GM13976 (cell line): ENCODE measurements around the gene OR51B5.
"Not testable (repeated sequence)": the region's sequence is repeated elsewhere in the genome, so short reads cannot be mapped to it uniquely, and the experiment has no call there.

Experiments
- DNase-seq: peaks from one replicate; pipeline ENCODE4 v3.0.0; 2012; ENCODE audit warnings: low spot score
- in situ Hi-C: fragments of 300-500 bp; cut with MboI; formaldehyde crosslinking; loops from one replicate; pipeline ENCODE4 v1.12.0; 2022; ENCODE audit warnings: low sequenced_read_pairs, mixed read lengths, inconsistent platforms; ENCODE audit not compliant: unreplicated experiment
- TF ChIP-seq, protein P1 (sequence below): IDR thresholded peaks from 2 replicates; pipeline ENCODE4 v1.5.1; 2012; ENCODE audit warnings: borderline replicate concordance, mild to moderate bottlenecking; ENCODE audit not compliant: insufficient read depth; ENCODE audit errors: extremely low read depth, missing control alignments, control extremely low read depth

OR51B5 gene

DNA sequence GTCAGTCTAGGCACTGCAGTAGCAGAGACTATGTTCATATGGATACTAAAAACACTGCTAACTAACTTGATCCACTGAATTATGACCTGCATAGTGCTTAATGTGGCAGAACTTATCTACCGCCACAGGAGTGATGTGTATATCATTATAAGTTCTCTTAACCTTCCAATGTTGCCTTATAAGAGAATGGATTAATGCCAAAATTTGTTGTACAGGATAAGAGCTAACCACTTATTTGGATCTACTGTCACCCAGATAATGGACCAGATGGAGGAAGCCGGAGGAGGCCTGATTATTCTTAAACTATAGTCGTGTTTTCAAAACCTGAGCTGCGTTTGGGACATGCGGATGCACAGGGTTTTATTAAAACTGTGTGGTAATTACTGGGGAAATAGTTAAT lies 39.7 kb downstream of the OR51B5 start:
- no peak for DNase-seq
- in situ Hi-C loops: no loop called here
- TF ChIP-seq, protein P1, sequence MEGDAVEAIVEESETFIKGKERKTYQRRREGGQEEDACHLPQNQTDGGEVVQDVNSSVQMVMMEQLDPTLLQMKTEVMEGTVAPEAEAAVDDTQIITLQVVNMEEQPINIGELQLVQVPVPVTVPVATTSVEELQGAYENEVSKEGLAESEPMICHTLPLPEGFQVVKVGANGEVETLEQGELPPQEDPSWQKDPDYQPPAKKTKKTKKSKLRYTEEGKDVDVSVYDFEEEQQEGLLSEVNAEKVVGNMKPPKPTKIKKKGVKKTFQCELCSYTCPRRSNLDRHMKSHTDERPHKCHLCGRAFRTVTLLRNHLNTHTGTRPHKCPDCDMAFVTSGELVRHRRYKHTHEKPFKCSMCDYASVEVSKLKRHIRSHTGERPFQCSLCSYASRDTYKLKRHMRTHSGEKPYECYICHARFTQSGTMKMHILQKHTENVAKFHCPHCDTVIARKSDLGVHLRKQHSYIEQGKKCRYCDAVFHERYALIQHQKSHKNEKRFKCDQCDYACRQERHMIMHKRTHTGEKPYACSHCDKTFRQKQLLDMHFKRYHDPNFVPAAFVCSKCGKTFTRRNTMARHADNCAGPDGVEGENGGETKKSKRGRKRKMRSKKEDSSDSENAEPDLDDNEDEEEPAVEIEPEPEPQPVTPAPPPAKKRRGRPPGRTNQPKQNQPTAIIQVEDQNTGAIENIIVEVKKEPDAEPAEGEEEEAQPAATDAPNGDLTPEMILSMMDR: no peak

DNA sequence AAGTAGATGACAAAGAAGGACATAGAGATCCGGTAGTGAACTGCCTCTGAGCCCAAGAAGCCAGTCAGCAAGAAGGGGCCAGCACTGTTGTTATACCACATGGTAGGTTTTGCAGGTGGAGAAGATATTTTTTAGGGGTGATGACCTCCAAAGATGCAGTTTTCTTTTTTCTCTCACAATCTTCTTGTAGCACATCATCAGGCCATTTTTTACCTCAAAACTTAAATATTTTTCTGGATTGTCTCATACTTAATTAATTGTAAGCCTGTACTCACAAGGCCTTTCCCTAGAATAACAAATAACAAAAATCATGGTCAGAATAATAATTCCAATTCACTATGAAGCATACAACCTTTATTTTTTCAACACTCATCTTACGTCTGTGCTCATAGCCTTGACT lies 41.5 kb downstream of the OR51B5 start, which contains the start of gene OR51B4:
TSS of gene OR51B4 (minus strand) at position 101 of the 400 bp plus-strand sequence. CDS start at position 101, 0 bp downstream.
- no peak for DNase-seq
- TF ChIP-seq, protein P1: no peak
- in situ Hi-C loops: no loop called here

DNA sequence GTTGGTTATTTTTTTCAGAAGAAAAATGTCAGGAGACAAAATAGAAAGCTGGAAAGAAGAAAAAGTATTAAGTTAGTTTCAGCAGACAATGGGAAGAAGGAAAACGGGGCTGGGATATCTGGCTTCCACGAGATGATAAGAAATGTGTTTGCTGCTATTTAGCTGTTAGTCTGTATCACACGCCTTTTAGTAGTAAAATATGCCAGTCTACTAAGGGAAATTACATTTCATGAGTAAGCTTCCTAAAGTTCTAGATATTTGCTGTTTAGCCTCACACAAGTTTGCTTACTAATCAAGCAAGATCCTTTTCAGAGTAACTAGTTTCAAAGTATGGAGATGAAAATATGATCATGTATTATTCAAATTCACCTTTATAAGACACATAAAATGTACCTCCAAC lies 43.1 kb downstream of the OR51B5 start:
- TF ChIP-seq, protein P1: no peak
- in situ Hi-C loops: no loop called here
- DNase-seq: no peak

DNA sequence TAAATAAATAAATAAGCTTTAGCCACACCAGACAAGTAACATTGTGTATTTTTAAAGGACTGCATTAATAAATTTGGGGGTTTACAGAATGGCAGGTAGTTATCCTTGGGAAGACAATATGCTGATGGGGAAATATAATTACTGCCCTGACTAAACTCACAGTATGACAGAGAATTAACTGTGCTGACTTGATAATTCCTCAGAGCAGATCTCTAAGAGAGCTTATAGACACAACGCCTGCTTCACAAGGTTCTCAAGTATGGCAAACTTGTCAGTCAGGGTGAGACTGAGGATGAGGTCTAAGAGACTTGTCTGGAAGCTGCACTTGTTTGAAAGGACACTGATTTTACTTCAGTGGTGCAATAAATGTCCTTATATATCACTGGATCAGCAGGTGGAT lies 44.9 kb downstream of the OR51B5 start:
- DNase-seq: no peak
- TF ChIP-seq, protein P1: no peak
- in situ Hi-C loops: no loop called here

DNA sequence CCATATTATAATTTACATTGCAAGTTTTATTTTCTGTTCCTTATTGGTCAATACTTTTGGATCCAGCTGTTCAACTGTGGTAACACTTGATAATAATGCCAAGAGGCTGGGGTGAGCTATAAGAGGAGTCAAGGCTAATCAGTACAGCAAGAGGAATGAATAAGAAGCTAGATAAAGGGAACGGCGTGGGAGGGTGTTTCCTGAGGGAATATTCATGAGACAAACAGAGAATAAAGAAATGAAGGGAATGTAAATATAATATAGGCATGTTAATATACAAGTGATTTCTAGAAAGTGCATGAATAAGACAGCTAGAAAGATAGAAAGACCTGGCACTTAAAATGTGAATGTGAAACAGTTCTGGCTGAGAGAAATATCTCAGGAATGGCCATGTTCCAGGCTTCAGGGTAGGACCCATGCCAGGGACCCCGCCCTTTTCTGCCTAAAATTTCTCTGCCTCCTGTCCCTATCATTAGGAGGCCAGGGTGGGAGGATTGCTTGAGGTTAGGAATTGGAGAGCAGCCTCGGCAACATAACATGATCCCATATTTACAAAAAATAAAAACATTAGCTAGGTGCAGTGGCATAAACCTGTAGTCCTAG lies 45.5 kb downstream of the OR51B5 start:
- in situ Hi-C loops: no loop called here
- DNase-seq: no peak
- TF ChIP-seq, protein P1: no peak

DNA sequence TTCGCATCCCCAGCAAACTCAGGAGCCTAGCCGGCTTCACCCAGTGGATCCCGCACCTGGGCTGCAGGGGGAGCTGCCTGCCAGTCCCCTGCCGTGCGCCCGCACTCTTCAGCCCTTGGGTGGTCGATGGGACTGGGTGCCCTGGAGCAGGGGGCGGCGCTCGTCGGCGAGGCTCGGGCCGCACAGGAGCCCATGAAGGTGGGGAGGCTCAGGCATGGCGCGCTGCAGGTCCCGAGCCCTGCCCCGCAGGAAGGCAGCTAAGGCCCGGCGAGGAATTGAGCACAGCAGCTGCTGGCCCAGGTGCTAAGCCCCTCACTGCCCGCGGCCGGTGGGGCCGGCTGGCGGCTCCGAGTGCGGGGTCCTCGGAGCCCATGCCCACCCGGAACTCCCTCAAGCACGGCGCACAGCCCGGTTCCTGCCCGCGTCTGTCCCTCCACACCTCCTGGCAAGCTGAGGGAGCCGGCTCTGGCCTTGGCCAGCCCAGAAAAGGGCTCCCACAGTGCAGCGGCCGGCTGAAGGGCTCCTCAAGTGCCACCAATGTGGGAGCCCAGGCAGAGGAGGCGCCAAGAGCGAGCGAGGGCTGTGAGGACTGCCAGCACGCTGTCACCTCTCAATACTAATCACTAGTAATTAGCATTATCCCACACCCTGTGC lies 48.9 kb downstream of the OR51B5 start:
- DNase-seq, in situ Hi-C loops: not testable (repeated sequence)

DNA sequence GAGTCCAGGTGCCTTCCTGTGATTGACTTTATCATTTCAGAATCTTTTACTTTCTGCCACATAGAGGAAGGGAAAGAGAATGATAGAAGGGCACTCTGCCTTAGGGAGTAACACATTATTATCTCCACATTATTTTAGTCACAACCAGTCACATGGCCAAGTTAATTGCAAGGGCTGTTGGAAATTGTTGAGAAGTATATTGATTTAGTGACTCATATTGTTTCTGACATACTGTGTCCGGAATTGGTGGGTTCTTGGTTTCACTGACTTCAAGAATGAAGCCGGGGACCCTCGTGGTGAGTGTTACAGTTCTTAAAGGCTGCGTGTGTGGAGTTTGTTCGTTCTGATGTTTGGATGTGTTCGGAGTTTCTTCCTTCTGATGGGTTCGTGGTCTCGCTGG lies 50.3 kb downstream of the OR51B5 start:
- in situ Hi-C loops: no loop called here
- TF ChIP-seq, protein P1: no peak
- no peak for DNase-seq
